DOHH2 (cell line): ENCODE measurements around the gene DPH7.

Experiments used
- H3F3A ChIP-seq: fragments of 200-600 bp; sonication (generic), shearing (Covaris generic); 2 replicates; pipeline ENCODE4 v1.6.0; 2016; ENCODE audit warnings: antibody characterized with exemption, mild to moderate bottlenecking; ENCODE audit not compliant: control insufficient read depth, insufficient read depth
- H3K27ac ChIP-seq: fragments of 200-600 bp; sonication (generic); 2 replicates; pipeline ENCODE4 v1.5.1; 2014; ENCODE audit warnings: low read depth, mild to moderate bottlenecking, low read length, moderate library complexity
- H3K27me3 ChIP-seq: fragments of 200-600 bp; sonication (generic); 2 replicates; pipeline ENCODE4 v1.6.1; 2014; ENCODE audit warnings: mild to moderate bottlenecking, low read length, mixed read lengths; ENCODE audit not compliant: control insufficient read depth
- H3K36me3 ChIP-seq: fragments of 200-600 bp; sonication (generic); 2 replicates; pipeline ENCODE4 v1.6.1; 2014; ENCODE audit warnings: mild to moderate bottlenecking, low read length, moderate library complexity, mixed read lengths; ENCODE audit not compliant: control insufficient read depth
- H3K4me1 ChIP-seq: fragments of 200-600 bp; sonication (generic); 2 replicates; pipeline ENCODE4 v1.6.1; 2014; ENCODE audit warnings: mild to moderate bottlenecking, low read length, mixed read lengths; ENCODE audit not compliant: control insufficient read depth
- H3K4me2 ChIP-seq: fragments of 200-600 bp; sonication (generic); 2 replicates; pipeline ENCODE4 v1.6.0; 2014; ENCODE audit warnings: mild to moderate bottlenecking, low read length, moderate library complexity
- H3K4me3 ChIP-seq: fragments of 200-600 bp; sonication (generic); 2 replicates; pipeline ENCODE4 v1.5.1; 2014; ENCODE audit warnings: mild to moderate bottlenecking, low read length, mixed read lengths
- H3K79me2 ChIP-seq: fragments of 200-600 bp; sonication (generic); 2 replicates; pipeline ENCODE4 v1.6.1; 2014; ENCODE audit warnings: mild to moderate bottlenecking, low read length, mixed read lengths; ENCODE audit not compliant: control insufficient read depth
- H3K9me2 ChIP-seq: fragments of 200-600 bp; sonication (generic); replicated peaks from 2 replicates; pipeline ENCODE4 v1.6.1; 2014; ENCODE audit warnings: mild to moderate bottlenecking, low read length, mixed read lengths; ENCODE audit not compliant: control insufficient read depth
- H3K9me3 ChIP-seq: fragments of 200-600 bp; sonication (generic); 2 replicates; pipeline ENCODE4 v1.6.1; 2014; ENCODE audit warnings: antibody characterized with exemption, low read length, mixed read lengths; ENCODE audit not compliant: control insufficient read depth, insufficient read depth
- H4K20me1 ChIP-seq: fragments of 200-600 bp; sonication (generic); 2 replicates; pipeline ENCODE4 v1.6.0; 2014; ENCODE audit warnings: low read depth, mild to moderate bottlenecking, antibody characterized with exemption, low read length, moderate library complexity; ENCODE audit not compliant: control insufficient read depth, insufficient read depth
- EZH2phosphoT487 ChIP-seq: fragments of 200-600 bp; sonication (generic); IDR thresholded peaks from 2 replicates; pipeline ENCODE4 v1.6.1; 2017; ENCODE audit warnings: borderline replicate concordance, mild to moderate bottlenecking, antibody characterized with exemption, low read length, moderate library complexity, mixed read lengths
- TF ChIP-seq, protein P1 (sequence below): fragments of 200-600 bp; sonication (generic); IDR thresholded peaks from one replicate; pipeline ENCODE4 v1.5.1; 2014; ENCODE audit warnings: antibody characterized with exemption, mild to moderate bottlenecking, low read depth, low read length; ENCODE audit not compliant: poor library complexity, severe bottlenecking

DPH7 gene

DNA sequence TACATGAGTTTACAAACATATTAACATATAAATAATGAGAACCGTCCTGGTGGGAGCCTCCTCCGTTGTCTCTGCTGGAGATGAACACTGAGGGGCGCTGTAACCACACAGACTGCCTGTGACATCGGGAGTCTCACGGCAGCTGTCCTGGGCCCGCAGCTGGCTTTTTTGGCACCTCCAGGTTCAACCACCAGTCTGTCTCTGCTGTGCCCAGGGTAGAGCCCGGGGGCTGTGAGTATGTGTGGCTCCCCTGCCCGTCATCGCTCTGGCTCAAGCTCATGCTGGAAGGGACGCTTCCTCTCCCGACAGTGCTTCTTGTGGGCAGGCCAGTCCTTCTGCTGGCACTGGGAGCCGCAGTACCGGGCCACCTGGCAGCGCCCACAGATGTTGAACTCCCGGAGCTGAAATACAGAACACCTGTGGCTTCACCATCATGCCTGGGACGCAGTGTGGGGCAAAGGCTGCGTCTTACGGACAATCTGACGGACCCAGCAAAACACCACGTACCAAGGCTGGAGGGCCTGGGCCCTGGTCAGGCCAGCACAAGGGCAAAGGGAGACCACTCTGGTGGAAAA lies 3.6 kb upstream of the DPH7 start:
- peaks cover 78% of the 10 kb centered on the region for H3K36me3 ChIP-seq
- no peak overlapping the region for H3K27ac ChIP-seq
- TF ChIP-seq EZH2phosphoT487, result no peak
- TF ChIP-seq, protein P1, sequence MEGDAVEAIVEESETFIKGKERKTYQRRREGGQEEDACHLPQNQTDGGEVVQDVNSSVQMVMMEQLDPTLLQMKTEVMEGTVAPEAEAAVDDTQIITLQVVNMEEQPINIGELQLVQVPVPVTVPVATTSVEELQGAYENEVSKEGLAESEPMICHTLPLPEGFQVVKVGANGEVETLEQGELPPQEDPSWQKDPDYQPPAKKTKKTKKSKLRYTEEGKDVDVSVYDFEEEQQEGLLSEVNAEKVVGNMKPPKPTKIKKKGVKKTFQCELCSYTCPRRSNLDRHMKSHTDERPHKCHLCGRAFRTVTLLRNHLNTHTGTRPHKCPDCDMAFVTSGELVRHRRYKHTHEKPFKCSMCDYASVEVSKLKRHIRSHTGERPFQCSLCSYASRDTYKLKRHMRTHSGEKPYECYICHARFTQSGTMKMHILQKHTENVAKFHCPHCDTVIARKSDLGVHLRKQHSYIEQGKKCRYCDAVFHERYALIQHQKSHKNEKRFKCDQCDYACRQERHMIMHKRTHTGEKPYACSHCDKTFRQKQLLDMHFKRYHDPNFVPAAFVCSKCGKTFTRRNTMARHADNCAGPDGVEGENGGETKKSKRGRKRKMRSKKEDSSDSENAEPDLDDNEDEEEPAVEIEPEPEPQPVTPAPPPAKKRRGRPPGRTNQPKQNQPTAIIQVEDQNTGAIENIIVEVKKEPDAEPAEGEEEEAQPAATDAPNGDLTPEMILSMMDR, result peak; percentile 67

GRCh38 chr9:137581361-137582285 lies 2.9 kb upstream of the DPH7 start:
- Histone ChIP-seq H3K4me3 (no peak overlapping the region), H3K4me2 (no peak overlapping the region), H4K20me1 (no peaks in the 10 kb centered on the region), H3K27me3 (no peaks in the 10 kb centered on the region), H3F3A (peaks cover 9% of the 10 kb centered on the region), H3K36me3 (peaks cover 78% of the 10 kb centered on the region), H3K79me2 (peaks cover 45% of the 10 kb centered on the region), H3K9me2 (no peaks in the 10 kb centered on the region), H3K9me3 (no peaks in the 10 kb centered on the region), H3K27ac (no peak overlapping the region), H3K4me1 (peaks cover 14% of the 10 kb centered on the region)
- TF ChIP-seq EZH2phosphoT487, result no peak
- TF ChIP-seq, protein P1, result no peak

More for the DNA sequence above, 3.6 kb upstream of the DPH7 start:
- peaks cover 7% of the 10 kb centered on the region for H3K4me1 ChIP-seq
- H4K20me1 ChIP-seq, result no peaks in the 10 kb centered on the region
- no peaks in the 10 kb centered on the region for H3K9me2 ChIP-seq
- peaks cover 45% of the 10 kb centered on the region for H3K79me2 ChIP-seq
- H3K4me2 ChIP-seq, result no peak overlapping the region
- H3K9me3 ChIP-seq, result no peaks in the 10 kb centered on the region
- no peaks in the 10 kb centered on the region for H3K27me3 ChIP-seq
- H3F3A ChIP-seq, result peaks cover 4% of the 10 kb centered on the region; the same call in 1 of the 2 replicates
- H3K4me3 ChIP-seq, result no peak overlapping the region

GRCh38 chr9:137580954-137581322 lies 2.2 kb upstream of the DPH7 start:
- Histone ChIP-seq H3K4me2 (no peak overlapping the region), H3K36me3 (peaks cover 78% of the 10 kb centered on the region), H3K27me3 (no peaks in the 10 kb centered on the region), H3K9me3 (no peaks in the 10 kb centered on the region), H4K20me1 (no peaks in the 10 kb centered on the region), H3K4me3 (no peak overlapping the region), H3K79me2 (peaks cover 50% of the 10 kb centered on the region), H3K4me1 (peaks cover 21% of the 10 kb centered on the region), H3K27ac (no peak overlapping the region), H3F3A (peaks cover 15% of the 10 kb centered on the region), H3K9me2 (no peaks in the 10 kb centered on the region)
- TF ChIP-seq, protein P1, result no peak
- TF ChIP-seq EZH2phosphoT487, result no peak
